HFF-Myc (cell line): ENCODE measurements around the gene HMGXB4.

Experiments used
- DNase-seq: peaks from one replicate; pipeline ENCODE4 v3.0.0-alpha.2; 2011; ENCODE audit warnings: low read depth; ENCODE audit errors: extremely low read depth
- H3K4me3 ChIP-seq: replicated peaks from 2 replicates; pipeline ENCODE4 v1.5.1; 2011; ENCODE audit warnings: low read depth, mild to moderate bottlenecking, control low read depth, low read length
- CTCF ChIP-seq: IDR thresholded peaks from 2 replicates; pipeline ENCODE4 v1.5.1; 2012; ENCODE audit warnings: mild to moderate bottlenecking, low read depth, low read length, control low read depth; ENCODE audit errors: missing control alignments

HMGXB4 gene

DNA sequence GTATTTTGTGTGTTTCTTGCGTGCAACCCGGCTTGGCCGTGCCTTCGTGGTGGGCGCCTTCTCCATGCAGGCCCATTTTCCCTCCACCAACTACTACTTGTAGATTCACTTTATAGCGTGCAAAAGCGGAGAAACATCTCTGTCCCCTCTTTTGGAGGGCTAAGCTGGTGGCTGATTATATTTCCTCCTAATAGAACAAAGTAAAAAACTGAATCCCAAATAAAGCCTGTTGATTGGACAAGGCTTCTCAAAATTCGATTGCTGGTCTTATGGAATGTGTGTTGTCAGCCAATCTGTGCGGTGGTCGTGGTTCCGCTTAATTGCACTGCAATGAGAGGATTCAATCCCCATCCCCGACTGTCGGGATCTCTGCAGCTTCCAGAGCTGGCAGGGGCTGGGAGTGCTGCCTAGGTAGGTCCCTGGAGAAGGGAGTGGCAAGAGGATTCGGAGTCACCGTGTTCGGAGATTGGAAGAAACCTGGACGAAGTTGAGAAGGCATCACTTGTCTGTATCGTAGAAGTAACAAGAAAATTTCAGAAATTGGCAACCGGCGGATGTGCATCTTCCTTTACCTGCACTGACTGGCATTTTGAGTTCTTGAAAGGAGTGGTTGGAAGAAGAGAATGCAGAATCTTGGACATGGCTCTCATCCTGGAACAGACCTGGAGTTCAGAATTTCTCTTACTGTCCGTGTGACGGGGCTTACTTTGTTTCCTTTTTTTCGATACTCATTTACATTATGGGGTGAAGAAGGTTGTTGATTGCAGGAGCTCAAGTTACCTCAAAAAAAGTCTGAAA, 1.1 kb downstream of the HMGXB4 start:
- TF ChIP-seq CTCF = no peak
- no peak for DNase-seq
- peak overlapping the region; percentile 77 for H3K4me3 ChIP-seq

- TF ChIP-seq CTCF = no peak
- DNase-seq = no peak
- H3K4me3 ChIP-seq = no peak overlapping the region
These were observed 7.7 kb downstream of the HMGXB4 start for GRCh38 chr22:35264986-35265385.

- DNase-seq = no peak
- H3K4me3 ChIP-seq = no peak overlapping the region
- TF ChIP-seq CTCF = no peak
These were observed 9.0 kb downstream of the HMGXB4 start for GRCh38 chr22:35266277-35266676.

DNA sequence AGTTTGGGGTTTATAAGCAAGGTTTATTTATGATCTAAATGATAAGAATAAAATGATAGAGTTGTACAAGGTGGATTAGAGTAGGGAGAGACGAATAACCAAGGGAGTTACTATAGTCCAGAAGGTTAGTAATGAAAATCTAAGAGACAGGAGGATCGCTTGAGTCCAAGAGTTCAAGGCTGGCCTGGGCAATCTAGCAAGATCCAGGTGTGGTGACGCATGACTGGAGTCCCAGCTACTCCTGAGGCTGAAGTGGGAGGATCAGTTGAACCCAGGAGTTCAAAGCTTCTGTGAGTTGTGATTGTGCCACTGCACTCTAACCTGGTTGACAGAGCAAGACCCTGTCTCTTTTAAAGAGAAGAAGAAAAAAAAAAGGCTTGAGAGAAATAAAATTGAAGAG, 12.3 kb downstream of the HMGXB4 start:
- no peak for DNase-seq
- H3K4me3 ChIP-seq = no peak overlapping the region
- TF ChIP-seq CTCF = no peak

DNA sequence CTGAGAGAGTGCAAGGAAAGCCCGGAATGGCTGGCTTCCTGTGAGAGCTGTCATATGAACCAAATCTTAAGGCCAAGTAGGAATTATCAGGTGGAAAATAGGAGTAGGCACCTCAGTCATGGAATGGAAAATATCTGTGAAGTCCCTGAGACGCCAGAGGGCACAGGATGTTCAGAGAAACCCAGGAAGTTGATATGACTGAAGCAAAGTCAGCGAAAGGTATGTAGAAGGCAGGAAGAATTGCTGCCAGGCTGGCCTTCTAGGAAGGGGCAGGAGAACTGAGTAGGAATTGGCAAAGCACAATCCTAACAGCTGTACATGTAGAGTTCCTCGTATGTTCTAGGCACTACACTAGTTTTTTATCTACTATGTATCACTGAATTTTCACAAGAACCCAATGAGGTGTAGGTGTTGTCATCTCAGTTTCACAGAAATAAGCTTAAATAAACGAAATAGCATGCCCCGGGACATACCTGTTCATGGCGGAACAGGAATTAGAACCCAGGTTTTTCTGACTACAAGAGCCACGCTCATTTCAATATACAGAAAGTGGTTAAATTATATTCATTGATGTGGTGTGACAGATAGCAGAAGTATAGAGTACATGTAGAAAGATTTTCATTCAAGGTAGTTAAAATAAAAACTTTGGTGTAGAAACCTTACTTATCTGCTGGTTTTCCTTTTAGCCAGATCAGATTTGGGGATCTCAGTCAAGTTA, 17.0 kb downstream of the HMGXB4 start:
- H3K4me3 ChIP-seq = no peak overlapping the region
- no peak for TF ChIP-seq CTCF

GRCh38 chr22:35275580-35275979, 18.3 kb downstream of the HMGXB4 start:
- no peak for TF ChIP-seq CTCF
- DNase-seq = no peak
- no peak overlapping the region for H3K4me3 ChIP-seq

More for the DNA sequence above, 17.0 kb downstream of the HMGXB4 start:
- no peak for DNase-seq
